ENCODE measurements around the gene CREB1. TPM values are rescaled to one million over a fixed set of nuclear protein-coding genes. Genes with fewer than 3 reads are reported as not detected.

The CREB1 gene
- total RNA-seq, 1 experiment from 2014 or later: 63.0 TPM

DNA sequence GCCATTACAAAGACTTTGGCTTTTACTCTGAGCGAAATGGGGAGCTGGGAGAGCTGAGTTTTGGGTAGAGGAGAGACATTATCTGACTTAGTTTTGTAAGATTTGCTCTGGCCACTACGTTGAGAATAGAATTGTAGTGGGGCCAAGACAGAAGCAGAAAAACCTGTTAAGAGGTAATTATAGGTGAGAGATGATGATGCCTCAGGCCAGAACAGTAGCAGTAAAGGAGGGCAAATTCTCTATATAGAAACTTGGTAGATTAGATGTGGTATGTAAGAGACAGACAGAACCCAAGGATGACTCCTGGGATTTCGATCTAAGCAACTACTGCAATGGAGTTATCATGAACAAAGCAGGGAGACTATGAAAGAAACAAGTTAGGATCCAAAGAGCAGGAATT is 17.4 kb upstream of the CREB1 start:
- Histone ChIP-seq H3K4me3 (no peak overlapping the region), H3K36me3 (no peaks in the 10 kb centered on the region), H3K4me1 (replicated peaks) (peaks cover 47% of the 10 kb centered on the region), H3K27ac (peak overlapping the region; percentile 74), H3K27me3 (replicated peaks) (no peaks in the 10 kb centered on the region), H3K9me3 (replicated peaks) (no peaks in the 10 kb centered on the region)
- no peak for DNase-seq (ENCODE audit: low read depth in 1 of 2, low spot score in 2 of 2)

DNA sequence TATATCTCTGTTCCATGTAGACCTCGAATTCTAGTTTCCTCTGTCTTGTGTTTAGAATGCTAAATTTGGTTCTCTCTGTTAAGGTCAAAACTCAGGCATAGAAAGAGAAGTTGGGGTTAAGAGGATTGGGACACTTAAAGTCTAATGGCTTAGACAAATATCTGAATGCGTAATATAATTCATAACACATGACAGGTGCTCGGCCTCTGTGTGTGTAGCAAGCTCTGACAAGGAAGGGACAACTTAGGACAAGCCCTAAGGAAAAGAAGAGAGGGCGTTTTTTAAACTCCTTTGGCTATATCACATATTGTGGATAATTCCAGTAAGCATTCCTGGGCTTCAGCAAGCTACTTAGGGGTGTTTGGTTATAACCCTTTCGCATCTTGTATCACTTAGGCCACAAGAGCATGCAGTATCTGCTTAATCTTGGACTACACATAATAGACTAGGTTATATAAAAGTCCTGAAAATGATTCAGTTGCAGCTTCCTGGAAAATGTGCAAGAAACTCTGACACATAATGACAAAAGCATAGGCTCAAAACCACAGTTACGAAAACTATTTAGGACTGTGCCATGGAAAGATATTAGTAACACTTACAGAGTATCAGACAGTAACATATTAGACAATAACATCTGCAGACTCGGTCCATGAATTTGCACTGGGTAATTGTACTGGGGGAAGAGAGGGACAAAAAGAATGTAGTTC is 16.1 kb upstream of the CREB1 start:
- H3K27ac ChIP-seq: peak overlapping the region; percentile 74
- no peaks in the 10 kb centered on the region for H3K27me3 ChIP-seq (replicated peaks)
- no peak overlapping the region for H3K4me3 ChIP-seq
- no peaks in the 10 kb centered on the region for H3K36me3 ChIP-seq
- peak; percentile 55 to 92 for DNase-seq (ENCODE audit: low read depth in 1 of 2, low spot score in 2 of 2)
- H3K9me3 ChIP-seq (replicated peaks): no peaks in the 10 kb centered on the region
- peaks cover 47% of the 10 kb centered on the region for H3K4me1 ChIP-seq (replicated peaks)

DNA sequence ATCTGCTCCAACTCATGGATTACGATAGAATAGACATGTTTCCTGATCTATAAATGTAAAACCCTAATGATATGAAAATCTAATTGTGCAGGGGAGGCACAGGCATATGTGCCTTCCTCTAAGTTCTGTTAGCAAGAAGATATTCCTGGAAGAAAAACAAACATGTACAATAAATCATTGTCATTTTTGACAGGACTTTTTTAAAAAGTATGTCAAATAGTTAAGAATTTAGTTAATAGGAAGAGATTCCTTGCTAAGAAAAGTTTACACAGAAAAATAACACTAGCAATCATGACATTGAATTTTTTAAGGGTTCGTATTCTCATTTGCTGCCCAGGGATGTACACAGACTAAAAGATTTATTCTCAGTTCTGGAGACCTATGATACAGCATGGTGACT is 15.3 kb upstream of the CREB1 start:
- no peak overlapping the region for H3K4me3 ChIP-seq
- peak overlapping the region; percentile 74 for H3K27ac ChIP-seq
- no peaks in the 10 kb centered on the region for H3K27me3 ChIP-seq (replicated peaks)
- H3K4me1 ChIP-seq (replicated peaks): peaks cover 47% of the 10 kb centered on the region
- H3K9me3 ChIP-seq (replicated peaks): no peaks in the 10 kb centered on the region
- no peaks in the 10 kb centered on the region for H3K36me3 ChIP-seq
- DNase-seq (ENCODE audit: low read depth in 1 of 2, low spot score in 2 of 2): no peak

DNA sequence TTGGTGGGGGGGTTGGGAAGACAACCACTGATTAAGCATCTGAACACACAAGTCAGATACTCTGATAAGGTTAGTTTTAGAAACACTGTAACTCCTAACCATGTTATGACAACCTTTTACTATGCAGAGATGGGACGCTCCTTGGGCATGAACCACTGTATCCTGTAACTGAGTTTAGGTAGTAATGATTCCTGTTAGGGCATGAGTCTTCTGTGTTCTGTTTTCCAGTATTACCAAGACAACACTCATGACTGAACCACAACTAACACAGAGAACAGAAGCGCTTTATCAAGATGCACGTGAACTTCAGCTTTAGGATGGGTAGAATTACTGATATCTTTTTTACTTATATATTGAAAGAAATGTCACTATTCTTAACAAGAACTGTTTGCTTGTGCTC is 14.1 kb upstream of the CREB1 start:
- no peaks in the 10 kb centered on the region for H3K27me3 ChIP-seq (replicated peaks)
- no peak for DNase-seq (ENCODE audit: low read depth in 1 of 2, low spot score in 2 of 2)
- no peak overlapping the region for H3K4me3 ChIP-seq
- no peaks in the 10 kb centered on the region for H3K36me3 ChIP-seq
- peaks cover 47% of the 10 kb centered on the region for H3K4me1 ChIP-seq (replicated peaks)
- 0 out of 2 replicates have a peak overlapping the region, but pooled peaks have one; percentile 74 for H3K27ac ChIP-seq
- H3K9me3 ChIP-seq (replicated peaks): no peaks in the 10 kb centered on the region

DNA sequence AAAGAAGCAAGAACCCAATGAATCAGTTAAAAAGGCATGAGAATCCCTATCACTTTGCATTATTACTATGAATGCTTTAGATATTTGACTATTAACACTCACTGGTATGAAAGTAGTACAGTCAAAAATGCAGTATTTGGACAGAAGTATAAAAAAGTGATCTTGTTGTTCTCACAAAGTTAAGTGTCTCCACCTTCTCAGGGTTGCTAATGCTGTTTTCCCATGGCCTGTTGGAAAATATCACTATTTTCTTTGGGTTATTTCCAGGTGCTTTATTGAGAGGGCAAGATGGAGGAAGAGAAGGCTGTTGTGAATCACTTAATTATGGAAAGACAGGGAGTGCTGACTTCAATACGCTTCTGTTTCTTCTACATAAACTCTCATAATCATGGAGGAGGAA is 13.6 kb upstream of the CREB1 start:
- Histone ChIP-seq H3K36me3 (no peaks in the 10 kb centered on the region), H3K9me3 (replicated peaks) (no peaks in the 10 kb centered on the region), H3K4me3 (no peak overlapping the region), H3K4me1 (replicated peaks) (peaks cover 47% of the 10 kb centered on the region), H3K27ac (no peak overlapping the region), H3K27me3 (replicated peaks) (no peaks in the 10 kb centered on the region)
- DNase-seq (ENCODE audit: low read depth in 1 of 2, low spot score in 2 of 2): no peak

DNA sequence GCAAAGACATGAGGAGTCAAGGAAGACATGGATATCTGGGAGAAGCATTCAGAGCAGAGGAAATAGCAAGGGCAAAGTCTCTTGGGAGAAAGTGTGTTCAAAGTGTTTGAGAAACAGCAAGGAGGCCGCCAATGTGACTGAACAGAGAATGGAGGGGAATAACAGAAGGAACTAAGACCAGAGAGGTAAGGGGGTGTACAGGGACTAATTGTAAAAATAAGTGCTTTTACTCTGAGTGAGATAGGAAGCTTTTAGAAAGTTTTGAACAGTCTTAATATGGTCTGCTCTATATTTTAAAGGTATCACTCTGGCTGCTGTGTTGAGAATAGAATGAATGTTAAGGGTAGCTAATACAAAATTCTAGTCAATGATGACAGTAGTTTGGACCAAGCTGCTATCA is 6.8 kb upstream of the CREB1 start:
- no peak for DNase-seq (ENCODE audit: low read depth in 1 of 2, low spot score in 2 of 2)
- H3K27me3 ChIP-seq (replicated peaks): no peaks in the 10 kb centered on the region
- H3K27ac ChIP-seq: no peak overlapping the region
- H3K36me3 ChIP-seq: 0 out of 2 replicates have a peak, but pooled peaks cover 2% of the 10 kb centered on the region
- H3K4me3 ChIP-seq: no peak overlapping the region
- no peaks in the 10 kb centered on the region for H3K9me3 ChIP-seq (replicated peaks)
- H3K4me1 ChIP-seq (replicated peaks): peaks cover 21% of the 10 kb centered on the region

DNA sequence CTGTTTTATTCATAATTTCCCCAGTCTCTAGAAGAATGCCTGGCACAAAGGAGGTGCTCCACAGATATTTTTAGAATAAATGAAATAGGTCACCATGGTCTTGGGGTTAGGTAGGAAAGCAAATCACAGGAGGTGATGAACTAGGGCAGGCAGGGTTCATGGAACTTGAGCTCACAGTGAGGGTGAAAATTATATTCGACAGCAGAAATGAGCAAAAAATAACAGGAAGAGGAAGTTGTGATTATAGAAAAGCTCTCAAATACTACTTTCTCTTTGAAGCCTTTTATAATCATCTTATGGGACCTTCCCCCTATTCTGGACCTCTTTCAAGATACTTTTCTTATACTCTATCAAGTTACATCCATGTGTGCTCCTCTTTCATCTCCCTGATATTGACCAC is 4.5 kb upstream of the CREB1 start:
- no peak overlapping the region for H3K4me3 ChIP-seq
- H3K36me3 ChIP-seq: peaks cover 11% of the 10 kb centered on the region
- no peaks in the 10 kb centered on the region for H3K9me3 ChIP-seq (replicated peaks)
- H3K4me1 ChIP-seq (replicated peaks): peaks cover 27% of the 10 kb centered on the region
- no peak overlapping the region for H3K27ac ChIP-seq
- DNase-seq (ENCODE audit: low read depth in 1 of 2, low spot score in 2 of 2): no peak
- H3K27me3 ChIP-seq (replicated peaks): no peaks in the 10 kb centered on the region

DNA sequence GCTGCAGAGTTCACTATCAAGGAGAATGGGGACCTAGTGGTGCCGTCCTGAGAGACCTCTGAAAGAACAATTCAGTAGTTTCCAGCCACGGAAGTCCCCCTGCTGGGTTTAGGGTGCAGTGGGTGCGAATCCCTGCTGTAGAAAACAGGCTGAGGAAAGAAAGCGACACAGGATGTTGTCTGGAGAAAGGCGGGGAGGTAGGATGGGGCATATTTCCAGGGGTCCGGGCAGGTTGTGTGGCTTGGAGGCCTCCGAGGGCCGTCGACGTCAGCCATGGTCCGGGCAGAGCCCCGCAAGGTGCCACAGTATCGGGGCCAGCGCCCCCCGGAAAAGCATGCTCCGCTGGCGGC is 807 bp upstream of the CREB1 start:
- H3K9me3 ChIP-seq (replicated peaks): no peaks in the 10 kb centered on the region
- H3K27ac ChIP-seq: peak overlapping the region; percentile 99
- H3K4me3 ChIP-seq: peak overlapping the region; percentile 77
- peaks cover 32% of the 10 kb centered on the region for H3K36me3 ChIP-seq
- no peaks in the 10 kb centered on the region for H3K27me3 ChIP-seq (replicated peaks)
- peaks cover 38% of the 10 kb centered on the region for H3K4me1 ChIP-seq (replicated peaks)
- peak in 1 of 2 experiments; percentile 63 for DNase-seq (ENCODE audit: low read depth in 1 of 2, low spot score in 2 of 2)

DNA sequence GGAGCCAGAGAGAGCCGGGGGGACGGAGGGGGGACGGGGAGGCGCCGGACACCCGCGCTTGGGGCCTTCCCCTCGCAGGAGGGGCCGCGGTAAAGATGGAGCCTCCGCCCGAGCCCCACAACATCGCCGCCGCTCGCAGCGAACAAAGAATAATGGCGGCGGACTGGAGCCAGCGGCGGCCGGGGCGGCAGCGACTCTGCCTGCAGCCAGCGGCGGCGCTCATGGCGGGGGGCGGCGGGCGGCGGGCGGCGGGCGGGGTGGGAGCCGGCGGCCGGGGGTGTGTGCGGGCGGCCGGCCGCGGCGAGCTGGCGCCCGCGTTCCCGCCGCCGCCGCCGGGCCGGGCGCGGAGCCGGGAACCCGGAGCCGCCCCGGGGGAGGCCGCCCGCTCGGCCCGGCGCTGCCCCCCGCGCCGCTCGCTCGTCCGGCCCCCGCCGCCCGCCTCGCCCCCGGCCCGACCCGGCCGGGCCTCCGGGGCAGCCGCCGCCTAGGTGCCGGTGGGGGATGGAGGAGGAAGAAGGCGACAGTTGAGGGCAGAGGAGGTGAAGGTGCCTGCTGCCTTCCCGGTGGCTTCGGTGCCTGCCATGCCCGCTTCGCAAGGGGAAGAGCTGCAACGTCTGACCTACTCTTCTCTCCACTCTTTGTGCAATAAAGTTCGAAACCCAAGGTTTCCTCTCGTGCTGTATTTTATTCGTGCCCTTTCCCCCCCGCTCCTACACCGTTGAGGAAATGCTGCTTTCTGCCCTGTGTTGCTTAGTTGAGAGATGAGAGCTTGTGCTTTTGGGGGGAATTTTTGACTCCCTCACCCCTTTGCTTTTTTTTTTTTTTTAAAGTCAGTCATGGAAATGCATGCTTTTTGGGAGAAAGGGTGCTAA is 634 bp downstream of the CREB1 start:
- peak overlapping the region; percentile 77 for H3K4me3 ChIP-seq
- peak overlapping the region; percentile 99 for H3K27ac ChIP-seq
- peak; percentile 48 to 69 for DNase-seq (ENCODE audit: low read depth in 1 of 2, low spot score in 2 of 2)
- H3K27me3 ChIP-seq (replicated peaks): no peaks in the 10 kb centered on the region
- H3K9me3 ChIP-seq (replicated peaks): no peaks in the 10 kb centered on the region
- peaks cover 37% of the 10 kb centered on the region for H3K4me1 ChIP-seq (replicated peaks)
- H3K36me3 ChIP-seq: peaks cover 34% of the 10 kb centered on the region

DNA sequence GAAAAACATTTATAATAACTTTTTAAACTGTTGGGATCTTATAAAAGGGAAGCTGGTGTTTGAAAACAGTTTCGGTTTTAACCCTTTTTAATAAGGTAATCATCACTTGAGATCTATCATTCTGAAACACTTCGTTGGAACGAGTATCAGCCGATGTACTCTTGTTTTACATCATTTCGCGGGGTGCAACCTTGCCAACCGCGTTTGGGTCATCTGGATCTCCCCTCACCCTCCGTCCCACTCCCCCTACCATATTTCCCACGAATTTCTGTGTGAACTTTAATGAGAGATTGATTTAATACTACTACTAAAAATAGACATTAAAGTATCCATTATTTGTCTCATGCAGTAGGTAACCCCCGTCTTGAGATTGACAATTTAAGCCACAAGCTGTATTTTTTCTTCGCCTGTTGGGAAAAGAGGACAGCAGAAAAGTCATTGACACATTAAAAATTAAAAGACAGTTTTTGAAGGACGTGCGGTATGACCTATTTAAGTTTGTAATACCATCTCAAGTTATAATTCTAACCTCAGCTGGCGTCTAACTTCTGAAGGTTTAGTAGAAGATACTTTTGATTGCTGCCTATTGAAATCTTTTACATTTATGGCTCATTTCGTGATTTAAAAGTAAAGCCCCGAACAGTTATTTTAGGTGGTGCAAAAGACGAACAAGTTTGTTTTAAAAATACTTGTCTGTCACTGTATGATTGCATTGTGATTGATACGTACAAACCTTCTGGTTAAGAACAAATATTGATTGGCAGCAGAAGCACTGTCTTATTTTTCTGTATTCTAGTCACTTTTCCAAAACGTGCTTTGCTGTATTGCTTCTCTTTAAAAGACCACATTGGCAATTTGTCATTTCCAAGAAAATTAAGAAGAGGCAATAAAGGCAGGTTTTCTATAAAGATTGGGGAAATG is 1.5 kb downstream of the CREB1 start:
- H3K9me3 ChIP-seq (replicated peaks): no peaks in the 10 kb centered on the region
- peak overlapping the region; percentile 77 for H3K4me3 ChIP-seq
- peaks cover 39% of the 10 kb centered on the region for H3K36me3 ChIP-seq
- peak overlapping the region; percentile 77 for H3K27ac ChIP-seq
- DNase-seq (ENCODE audit: low read depth in 1 of 2, low spot score in 2 of 2): peak in 1 of 2 experiments; percentile 28
- no peaks in the 10 kb centered on the region for H3K27me3 ChIP-seq (replicated peaks)
- H3K4me1 ChIP-seq (replicated peaks): peaks cover 35% of the 10 kb centered on the region

DNA sequence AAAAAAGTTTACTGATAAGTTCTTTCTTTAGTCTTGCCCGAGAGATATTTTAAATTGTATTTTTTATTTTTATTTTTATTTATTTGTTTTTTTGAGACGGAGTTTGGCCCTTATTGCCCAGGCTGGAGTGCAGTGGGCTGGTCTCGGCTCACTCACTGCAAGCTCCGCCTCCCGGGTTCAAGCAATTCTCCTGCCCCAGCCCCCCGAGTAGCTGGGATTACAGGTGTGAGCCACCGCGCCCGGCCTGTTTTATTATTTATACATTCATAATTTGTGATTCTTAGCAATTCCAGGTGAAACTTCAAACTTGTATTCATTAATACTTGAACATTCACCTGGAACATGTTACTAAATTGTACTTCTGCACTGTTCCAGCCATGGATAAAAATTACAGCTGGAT is 2.9 kb downstream of the CREB1 start:
- H3K4me3 ChIP-seq: no peak overlapping the region
- H3K27me3 ChIP-seq (replicated peaks): no peaks in the 10 kb centered on the region
- no peak for DNase-seq (ENCODE audit: low read depth in 1 of 2, low spot score in 2 of 2)

DNA sequence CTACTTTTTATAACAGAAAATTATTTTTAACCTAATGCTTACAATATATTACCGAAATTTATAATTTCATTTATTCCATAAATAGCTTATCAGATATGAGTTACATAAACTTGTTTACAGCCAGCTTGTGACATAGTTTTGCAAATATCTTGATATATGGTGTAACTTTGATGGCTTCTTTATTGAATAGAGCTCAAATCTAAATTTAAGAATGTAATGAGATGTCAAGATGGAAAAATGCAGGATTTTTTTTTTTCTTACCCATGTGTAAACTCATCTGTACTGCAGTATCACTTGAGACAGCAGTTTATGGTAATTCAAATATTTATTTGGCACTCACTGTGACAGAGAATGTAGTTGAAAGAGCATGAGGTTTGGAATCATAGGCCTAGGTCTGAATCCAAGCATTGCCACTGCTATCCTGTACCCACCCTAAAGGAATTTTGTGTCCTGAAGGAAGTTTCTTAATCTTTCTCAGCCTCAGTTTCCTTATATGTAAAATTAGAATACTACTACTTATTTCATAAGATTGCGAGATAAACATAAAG is 3.8 kb downstream of the CREB1 start:
- peaks cover 23% of the 10 kb centered on the region for H3K4me1 ChIP-seq (replicated peaks)
- no peaks in the 10 kb centered on the region for H3K9me3 ChIP-seq (replicated peaks)
- no peak overlapping the region for H3K4me3 ChIP-seq
- H3K27me3 ChIP-seq (replicated peaks): no peaks in the 10 kb centered on the region
- H3K27ac ChIP-seq: no peak overlapping the region
- H3K36me3 ChIP-seq: peaks cover 43% of the 10 kb centered on the region
- no peak for DNase-seq (ENCODE audit: low read depth in 1 of 2, low spot score in 2 of 2)

More for the DNA sequence above, 2.9 kb downstream of the CREB1 start:
- Histone ChIP-seq H3K9me3 (replicated peaks) (no peaks in the 10 kb centered on the region), H3K27ac (no peak overlapping the region), H3K4me1 (replicated peaks) (peaks cover 32% of the 10 kb centered on the region), H3K36me3 (peaks cover 48% of the 10 kb centered on the region)

DNA sequence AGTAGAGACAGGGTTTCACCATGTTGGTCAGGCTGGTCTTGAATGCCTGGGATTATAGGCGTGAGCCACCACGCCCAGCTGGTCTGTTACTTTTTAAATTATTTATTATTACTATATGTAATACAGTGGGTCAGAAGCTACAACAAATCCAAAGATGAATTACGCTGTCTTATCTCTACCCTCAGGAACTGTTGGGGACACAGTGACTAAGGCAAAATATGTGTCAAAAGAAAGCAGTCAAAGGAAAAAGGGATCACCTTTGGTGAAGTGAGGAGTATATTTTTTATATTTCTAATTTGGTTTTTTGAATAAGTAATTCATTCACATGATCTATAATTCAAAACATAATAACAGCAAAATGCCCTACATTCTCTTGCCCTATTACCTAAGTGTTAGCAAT is 4.7 kb downstream of the CREB1 start:
- H3K4me3 ChIP-seq: no peak overlapping the region
- no peak for DNase-seq (ENCODE audit: low read depth in 1 of 2, low spot score in 2 of 2)
- H3K27ac ChIP-seq: 0 out of 2 replicates have a peak overlapping the region, but pooled peaks have one; percentile 10
- peaks cover 22% of the 10 kb centered on the region for H3K4me1 ChIP-seq (replicated peaks)
- peaks cover 37% of the 10 kb centered on the region for H3K36me3 ChIP-seq
- H3K27me3 ChIP-seq (replicated peaks): no peaks in the 10 kb centered on the region
- no peaks in the 10 kb centered on the region for H3K9me3 ChIP-seq (replicated peaks)

All from SJSA1 (cell line).